Endothelial cell of umbilical vein (primary cell): Measurements from ENCODE around the gene ACBD3.

Source experiments
- FOS ChIP-seq: IDR thresholded peaks from 2 replicates; pipeline ENCODE4 v1.6.1; 2011; ENCODE audit warnings: mild to moderate bottlenecking, low read length, moderate library complexity, borderline replicate concordance; ENCODE audit not compliant: insufficient read depth
- POLR2A ChIP-seq: IDR thresholded peaks from 2 replicates; pipeline ENCODE4 v1.6.1; 2012; ENCODE audit warnings: low read depth, mild to moderate bottlenecking, control low read depth, low read length
- POLR2AphosphoS5 ChIP-seq: IDR thresholded peaks from 2 replicates; pipeline ENCODE4 v1.6.1; 2012; ENCODE audit warnings: low read depth, mild to moderate bottlenecking, control low read depth, low read length, moderate library complexity; ENCODE audit not compliant: insufficient read depth
- TF ChIP-seq, protein P1 (sequence below), 2 donors: IDR thresholded peaks; 1 replicate in 1 of 2; 2 replicates in 1 of 2; pipeline ENCODE4 v1.5.1; 2011; ENCODE audit warnings: low read length in 2 of 2, mild to moderate bottlenecking in 2 of 2, moderate library complexity in 2 of 2, control low read depth in 1 of 2, inconsistent platforms in 1 of 2, low read depth in 1 of 2; ENCODE audit not compliant: insufficient read depth in 1 of 2; ENCODE audit errors: extremely low read depth in 1 of 2
- TF ChIP-seq, protein P2 (sequence below): IDR thresholded peaks from 2 replicates; pipeline ENCODE4 v1.6.1; 2011; ENCODE audit not compliant: insufficient read depth, insufficient read length

DNA sequence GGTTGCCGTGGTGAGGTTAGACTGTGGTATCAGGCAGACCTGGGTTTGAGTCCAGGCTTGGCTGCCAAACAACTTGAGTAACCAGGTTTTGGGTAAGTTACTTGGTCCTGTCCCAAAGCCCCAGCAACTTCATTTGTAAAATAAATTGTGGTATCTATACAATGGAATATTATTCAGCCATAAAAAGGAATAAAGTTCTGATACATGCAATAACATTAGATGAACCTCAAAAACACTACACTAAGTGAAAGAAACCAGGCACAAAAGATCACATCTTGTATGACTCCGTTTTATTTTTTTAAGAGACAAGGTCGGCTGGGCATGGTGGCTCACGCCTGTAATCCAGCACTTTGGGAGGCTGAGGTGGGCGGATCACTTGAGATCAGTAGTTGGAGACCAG, 20.5 kb upstream of the ACBD3 start:
- TF ChIP-seq, protein P1, sequence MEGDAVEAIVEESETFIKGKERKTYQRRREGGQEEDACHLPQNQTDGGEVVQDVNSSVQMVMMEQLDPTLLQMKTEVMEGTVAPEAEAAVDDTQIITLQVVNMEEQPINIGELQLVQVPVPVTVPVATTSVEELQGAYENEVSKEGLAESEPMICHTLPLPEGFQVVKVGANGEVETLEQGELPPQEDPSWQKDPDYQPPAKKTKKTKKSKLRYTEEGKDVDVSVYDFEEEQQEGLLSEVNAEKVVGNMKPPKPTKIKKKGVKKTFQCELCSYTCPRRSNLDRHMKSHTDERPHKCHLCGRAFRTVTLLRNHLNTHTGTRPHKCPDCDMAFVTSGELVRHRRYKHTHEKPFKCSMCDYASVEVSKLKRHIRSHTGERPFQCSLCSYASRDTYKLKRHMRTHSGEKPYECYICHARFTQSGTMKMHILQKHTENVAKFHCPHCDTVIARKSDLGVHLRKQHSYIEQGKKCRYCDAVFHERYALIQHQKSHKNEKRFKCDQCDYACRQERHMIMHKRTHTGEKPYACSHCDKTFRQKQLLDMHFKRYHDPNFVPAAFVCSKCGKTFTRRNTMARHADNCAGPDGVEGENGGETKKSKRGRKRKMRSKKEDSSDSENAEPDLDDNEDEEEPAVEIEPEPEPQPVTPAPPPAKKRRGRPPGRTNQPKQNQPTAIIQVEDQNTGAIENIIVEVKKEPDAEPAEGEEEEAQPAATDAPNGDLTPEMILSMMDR (IDR thresholded peaks at IDR 0.05; ENCODE audit: extremely low read depth in 1 of 2, insufficient read depth in 1 of 2, low read depth in 1 of 2, low read length in 2 of 2), result no peak
- TF ChIP-seq POLR2A (no peak), POLR2AphosphoS5 (no peak), FOS (no peak)
- TF ChIP-seq, protein P2, sequence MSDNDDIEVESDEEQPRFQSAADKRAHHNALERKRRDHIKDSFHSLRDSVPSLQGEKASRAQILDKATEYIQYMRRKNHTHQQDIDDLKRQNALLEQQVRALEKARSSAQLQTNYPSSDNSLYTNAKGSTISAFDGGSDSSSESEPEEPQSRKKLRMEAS, result no peak
